Lower leg skin (tissue), 4 donors: ENCODE data around the gene OCA2. TPM values are rescaled to one million over a fixed set of nuclear protein-coding genes. Genes with fewer than 3 reads are reported as not detected.
"Not testable (repeated sequence)": the region's sequence is repeated elsewhere in the genome, so short reads cannot be mapped to it uniquely, and the experiment has no call there.

Source experiments
- DNase-seq, 2 donors: peaks; one replicate each; pipeline ENCODE4 v3.0.0-alpha.2; 2019; ENCODE audit warnings: low spot score in 2 of 2
- H3K4me3 ChIP-seq: fragments of 200-600 bp; sonication (generic); 2 replicates; pipeline ENCODE4 v1.5.1; 2017; ENCODE audit warnings: mild to moderate bottlenecking, low read depth; ENCODE audit not compliant: poor library complexity, severe bottlenecking
- POLR2A ChIP-seq, 2 donors: fragments of 450-650 bp; IDR thresholded peaks; one replicate each; pipeline ENCODE4 v1.6.1; 2016 to 2017; ENCODE audit warnings: antibody characterized with exemption in 2 of 2, mild to moderate bottlenecking in 1 of 2, moderate library complexity in 1 of 2
- WGBS, 2 donors: methylation state at CpG; one replicate each; pipeline ENCODE4 v1.1.5; 2018; 5-methylcytosine and 5-hydroxymethylcytosine counted together
- intact Hi-C: fragments of 100-400 bp; cut with DNase I; formaldehyde crosslinking; loops from one replicate; pipeline ENCODE4 v1.15.0; 2023; ENCODE audit warnings: low total_unique reads
- total RNA-seq, 4 donors: library from RNA; depleted of rRNA; stranded (reverse); fragments of >200 nt; gene quantifications; one replicate each; pipeline ENCODE4 v1.1.0, GENCODE V29; 2016
- TF ChIP-seq, protein P1 (sequence below), 3 donors: fragments of 450-650 bp; IDR thresholded peaks; one replicate each; pipeline ENCODE4 v1.5.1; 2016; ENCODE audit warnings: antibody characterized with exemption in 3 of 3, mild to moderate bottlenecking in 3 of 3, moderate library complexity in 2 of 3

OCA2 gene
- total RNA-seq, 4 donors from 2014 or later: 12.0 to 15.8 (median 13.9) TPM

DNA sequence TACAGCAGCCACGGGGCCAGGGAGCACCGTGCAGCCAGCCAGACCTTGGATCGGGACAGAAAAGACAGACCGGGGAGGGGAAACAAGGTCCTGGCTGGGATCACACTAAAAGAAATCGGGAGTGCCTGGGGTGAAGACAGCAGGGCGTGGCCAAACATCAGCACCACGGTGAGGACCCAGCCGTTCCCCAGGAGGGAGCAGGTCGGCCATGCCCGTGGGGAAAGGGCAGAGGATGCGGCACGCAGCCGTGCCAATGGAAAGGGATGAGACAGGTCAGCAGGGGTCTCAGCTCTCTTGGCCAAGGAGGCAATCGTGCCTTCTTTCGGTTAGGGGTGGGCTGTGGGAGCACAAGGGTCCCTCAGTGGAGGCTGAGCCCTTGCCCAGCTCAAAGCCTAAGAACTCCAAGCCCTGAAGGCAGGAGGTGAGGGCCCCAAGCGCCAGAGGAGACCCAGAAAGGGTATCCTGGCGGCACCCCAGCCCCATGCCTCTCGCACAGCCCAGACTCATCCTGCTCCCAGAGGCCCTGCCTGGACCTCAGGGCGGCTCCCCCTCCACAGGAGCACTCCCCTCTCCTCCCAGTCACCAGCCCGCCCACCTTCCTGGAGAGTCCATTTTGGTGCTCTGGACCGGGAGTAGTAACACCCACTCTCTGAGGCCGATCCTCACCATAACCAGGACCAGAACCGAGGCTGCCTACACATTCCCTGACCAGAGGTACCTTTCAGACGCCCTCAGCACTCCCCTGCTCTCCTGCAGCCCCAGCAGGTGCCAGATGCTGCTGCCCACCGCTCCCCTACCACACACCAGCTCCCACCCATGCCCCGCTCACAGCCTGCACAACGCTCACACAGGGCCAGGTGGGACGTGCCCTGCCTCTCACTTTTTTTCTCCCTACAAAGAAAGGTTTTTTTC lies 23.2 kb upstream of the OCA2 start:
- intact Hi-C loops: loop anchor here (5.0 kb wide), 1 partner anchor 1230 kb away; no protein-coding TSS in a partner anchor
- no peak for DNase-seq
- TF ChIP-seq, protein P1, sequence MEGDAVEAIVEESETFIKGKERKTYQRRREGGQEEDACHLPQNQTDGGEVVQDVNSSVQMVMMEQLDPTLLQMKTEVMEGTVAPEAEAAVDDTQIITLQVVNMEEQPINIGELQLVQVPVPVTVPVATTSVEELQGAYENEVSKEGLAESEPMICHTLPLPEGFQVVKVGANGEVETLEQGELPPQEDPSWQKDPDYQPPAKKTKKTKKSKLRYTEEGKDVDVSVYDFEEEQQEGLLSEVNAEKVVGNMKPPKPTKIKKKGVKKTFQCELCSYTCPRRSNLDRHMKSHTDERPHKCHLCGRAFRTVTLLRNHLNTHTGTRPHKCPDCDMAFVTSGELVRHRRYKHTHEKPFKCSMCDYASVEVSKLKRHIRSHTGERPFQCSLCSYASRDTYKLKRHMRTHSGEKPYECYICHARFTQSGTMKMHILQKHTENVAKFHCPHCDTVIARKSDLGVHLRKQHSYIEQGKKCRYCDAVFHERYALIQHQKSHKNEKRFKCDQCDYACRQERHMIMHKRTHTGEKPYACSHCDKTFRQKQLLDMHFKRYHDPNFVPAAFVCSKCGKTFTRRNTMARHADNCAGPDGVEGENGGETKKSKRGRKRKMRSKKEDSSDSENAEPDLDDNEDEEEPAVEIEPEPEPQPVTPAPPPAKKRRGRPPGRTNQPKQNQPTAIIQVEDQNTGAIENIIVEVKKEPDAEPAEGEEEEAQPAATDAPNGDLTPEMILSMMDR (IDR thresholded peaks at IDR 0.05): no peak
- TF ChIP-seq POLR2A (IDR thresholded peaks at IDR 0.05): no peak
- no peak overlapping the region for H3K4me3 ChIP-seq
- 85 to 88% methylated on average over 24 to 26 of the region's 28 CpGs for WGBS, 2 donors

DNA sequence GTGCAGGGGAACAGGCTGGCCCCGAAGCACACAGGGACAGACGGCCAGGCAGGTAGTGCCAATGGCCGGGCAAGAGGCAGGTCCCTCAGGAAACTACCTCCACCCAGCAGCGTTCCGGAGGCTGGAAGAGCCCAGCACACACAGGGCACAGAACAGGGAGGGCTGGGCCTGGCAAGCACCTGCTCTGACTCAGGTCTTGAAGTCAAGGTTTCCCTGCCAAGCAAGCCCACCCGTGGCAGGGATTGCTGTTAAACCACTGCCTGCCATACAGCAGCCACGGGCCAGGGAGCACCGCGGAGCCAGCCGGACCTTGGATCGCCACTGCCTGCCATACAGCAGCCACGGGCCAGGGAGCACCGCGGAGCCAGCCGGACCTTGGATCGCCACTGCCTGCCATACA lies 22.5 kb upstream of the OCA2 start:
- not testable (repeated sequence) for DNase-seq, H3K4me3 ChIP-seq
- WGBS, 2 donors: 90 to 95% methylated on average over 11 to 16 of the region's 16 CpGs
- intact Hi-C loops: loop anchor here (5.0 kb wide), 1 partner anchor 1229 kb away; no protein-coding TSS in a partner anchor

DNA sequence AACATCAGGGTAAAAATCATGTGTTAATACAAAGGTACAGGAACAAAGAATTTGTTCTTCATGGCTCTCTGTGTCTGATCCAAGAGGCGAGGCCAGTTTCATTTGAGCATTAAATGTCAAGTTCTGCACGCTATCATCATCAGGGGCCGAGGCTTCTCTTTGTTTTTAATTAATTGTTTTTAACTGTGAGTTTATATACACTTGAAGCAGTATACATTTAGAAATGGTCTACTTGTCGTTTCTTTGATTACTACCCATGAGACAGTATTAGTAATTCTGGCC lies 21.2 kb upstream of the OCA2 start:
- intact Hi-C loops: loop anchor here (5.0 kb wide), 1 partner anchor 1228 kb away; no protein-coding TSS in a partner anchor
- no peak overlapping the region for H3K4me3 ChIP-seq
- DNase-seq: no peak
- WGBS, 2 donors: 87% methylated on average over 4 of the region's 4 CpGs
- TF ChIP-seq, protein P1 (IDR thresholded peaks at IDR 0.05): no peak
- TF ChIP-seq POLR2A (IDR thresholded peaks at IDR 0.05): no peak

DNA sequence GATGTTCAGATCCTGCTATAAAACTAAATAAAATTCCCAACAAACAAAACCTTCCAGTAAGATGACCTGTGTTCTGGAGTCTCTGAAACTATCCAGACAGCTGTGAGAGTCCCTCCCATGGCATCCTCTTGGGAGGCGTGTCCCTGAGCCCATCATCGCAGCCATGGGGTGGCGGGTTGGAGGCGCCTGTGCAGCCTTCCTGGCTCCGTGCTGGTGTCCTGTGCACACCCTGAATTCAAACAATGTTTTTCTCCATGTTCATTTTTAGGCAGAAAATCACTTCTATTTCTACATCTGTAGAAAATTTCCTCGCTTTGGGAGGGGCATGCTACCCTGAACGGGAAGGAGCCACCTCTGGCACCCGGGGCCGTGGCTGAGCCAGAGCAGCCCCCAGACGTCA lies 19.4 kb upstream of the OCA2 start:
- peak in 1 of 2 donors; percentile 43 for DNase-seq
- no peak overlapping the region for H3K4me3 ChIP-seq
- intact Hi-C loops: no loop called here
- no peak for TF ChIP-seq POLR2A (IDR thresholded peaks at IDR 0.05)
- TF ChIP-seq, protein P1 (IDR thresholded peaks at IDR 0.05): no peak
- 92% methylated on average over 10 of the region's 10 CpGs for WGBS, 2 donors

DNA sequence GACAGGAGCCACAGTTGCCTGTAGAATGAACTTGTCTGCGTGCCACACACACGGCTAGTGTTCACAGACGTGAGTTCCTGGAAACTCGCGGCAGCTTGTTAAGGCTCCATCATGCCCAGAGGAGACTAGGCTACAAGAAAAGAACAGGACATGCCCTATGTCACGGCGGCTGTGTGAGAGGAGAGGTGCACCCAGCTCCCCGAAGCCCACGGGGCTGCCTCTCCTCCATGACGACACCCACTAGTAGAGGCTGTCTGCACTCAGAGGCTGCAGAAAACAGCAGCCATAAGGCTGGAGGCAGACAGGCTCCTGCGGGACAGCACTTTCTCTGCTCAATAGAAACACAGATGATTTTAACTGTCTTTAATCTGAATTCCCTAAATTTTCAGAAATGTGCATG lies 19.0 kb upstream of the OCA2 start:
- peak in 1 of 2 donors; percentile 54 for DNase-seq
- no peak overlapping the region for H3K4me3 ChIP-seq
- WGBS, 2 donors: 87% methylated on average over 11 of the region's 11 CpGs
- TF ChIP-seq, protein P1 (IDR thresholded peaks at IDR 0.05): no peak
- TF ChIP-seq POLR2A (IDR thresholded peaks at IDR 0.05): no peak
- intact Hi-C loops: no loop called here

DNA sequence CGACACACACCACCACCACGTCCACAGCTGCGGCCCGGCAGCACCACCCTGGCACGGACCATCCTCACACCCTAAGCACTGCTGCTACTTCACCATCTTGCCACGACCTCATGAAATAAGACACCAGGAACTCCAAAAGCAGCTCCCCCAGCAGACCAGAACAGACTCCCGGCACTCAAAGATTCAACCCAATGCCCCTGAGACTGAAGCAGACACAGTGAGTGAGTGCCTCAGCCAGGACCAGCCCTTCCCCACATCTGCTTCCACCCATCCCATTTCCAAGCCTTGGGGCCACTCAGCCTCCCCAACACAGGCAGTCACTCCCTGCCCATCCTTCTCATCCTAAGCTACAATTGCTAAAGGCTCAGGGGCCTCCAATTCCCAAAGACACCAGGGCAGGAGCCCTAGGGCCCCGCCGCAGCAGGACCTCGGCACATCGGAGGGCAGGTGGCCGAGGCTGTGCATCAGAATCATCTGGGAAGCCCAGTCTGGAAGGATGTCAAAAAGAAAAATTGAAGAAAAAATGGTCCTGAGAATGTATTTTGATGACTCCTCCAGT lies 18.4 kb upstream of the OCA2 start:
- no peak overlapping the region for H3K4me3 ChIP-seq
- WGBS, 2 donors: 94 to 96% methylated on average over 12 of the region's 12 CpGs
- intact Hi-C loops: no loop called here
- TF ChIP-seq POLR2A (IDR thresholded peaks at IDR 0.05): no peak
- TF ChIP-seq, protein P1 (IDR thresholded peaks at IDR 0.05): no peak
- DNase-seq: peak in 1 of 2 donors; percentile 77
